NCI-H526 treated with DMSO at 0.1 percent for 48 hours (cell line): ENCODE data around the gene AZU1.
"Not testable (repeated sequence)": the region's sequence is repeated elsewhere in the genome, so short reads cannot be mapped to it uniquely, and the experiment has no call there.

ENCODE experiments used
- DNase-seq: peaks from one replicate; lab custom pipeline; 2025; lab: John Stamatoyannopoulos, UW

AZU1 gene

GRCh38 chr19:810077-810855 lies 17.4 kb upstream of the AZU1 start:
- no peak for DNase-seq

- DNase-seq = no peak
These were observed 16.7 kb upstream of the AZU1 start for GRCh38 chr19:810883-811489.

DNA sequence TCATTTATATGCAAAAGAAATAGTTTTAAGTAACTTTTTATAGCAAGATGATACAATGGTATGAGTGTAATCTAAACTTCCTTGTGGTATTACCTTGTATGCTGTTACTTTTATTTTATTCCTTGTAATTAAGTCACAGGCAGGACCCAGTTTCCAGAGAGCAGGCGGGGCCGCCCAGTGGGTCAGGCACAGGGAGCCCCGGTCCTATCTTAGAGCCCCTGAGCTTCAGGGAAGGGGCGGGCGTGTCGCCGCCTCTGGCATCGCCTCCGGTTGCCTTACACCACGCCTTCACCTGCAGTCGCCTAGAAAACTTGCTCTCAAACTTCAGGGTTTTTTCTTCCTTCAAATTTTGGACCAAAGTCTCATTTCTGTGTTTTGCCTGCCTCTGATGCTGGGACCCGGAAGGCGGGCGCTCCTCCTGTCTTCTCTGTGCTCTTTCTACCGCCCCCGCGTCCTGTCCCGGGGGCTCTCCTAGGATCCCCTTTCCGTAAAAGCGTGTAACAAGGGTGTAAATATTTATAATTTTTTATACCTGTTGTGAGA lies 16.1 kb upstream of the AZU1 start:
- no peak for DNase-seq

DNA sequence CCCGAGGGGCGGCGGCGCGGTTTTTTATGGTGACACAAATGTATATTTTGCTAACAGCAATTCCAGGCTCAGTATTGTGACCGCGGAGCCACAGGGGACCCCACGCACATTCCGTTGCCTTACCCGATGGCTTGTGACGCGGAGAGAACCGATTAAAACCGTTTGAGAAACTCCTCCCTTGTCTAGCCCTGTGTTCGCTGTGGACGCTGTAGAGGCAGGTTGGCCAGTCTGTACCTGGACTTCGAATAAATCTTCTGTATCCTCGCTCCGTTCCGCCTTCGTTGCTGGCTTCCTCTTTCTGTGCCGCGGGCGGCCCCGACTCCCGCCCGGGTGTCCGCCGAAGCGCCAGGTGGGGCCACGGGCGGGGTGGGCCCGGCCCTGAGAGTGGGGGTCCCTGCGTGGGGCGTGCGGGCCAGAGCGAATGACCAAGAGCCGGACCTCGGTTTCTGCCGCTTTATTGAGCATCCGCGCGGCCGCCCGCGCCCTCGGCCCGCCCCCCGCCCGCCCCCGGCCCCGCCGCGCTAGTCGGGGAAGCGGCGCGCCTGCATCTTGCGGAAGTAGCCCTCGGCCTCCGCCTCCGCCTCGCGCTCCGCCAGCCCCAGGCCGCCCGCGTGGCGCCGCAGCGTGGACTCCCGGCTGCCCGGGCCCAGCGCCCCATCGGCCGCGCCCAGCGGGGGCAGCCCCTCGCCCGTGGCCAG lies 15.4 kb upstream of the AZU1 start:
- no peak for DNase-seq

DNA sequence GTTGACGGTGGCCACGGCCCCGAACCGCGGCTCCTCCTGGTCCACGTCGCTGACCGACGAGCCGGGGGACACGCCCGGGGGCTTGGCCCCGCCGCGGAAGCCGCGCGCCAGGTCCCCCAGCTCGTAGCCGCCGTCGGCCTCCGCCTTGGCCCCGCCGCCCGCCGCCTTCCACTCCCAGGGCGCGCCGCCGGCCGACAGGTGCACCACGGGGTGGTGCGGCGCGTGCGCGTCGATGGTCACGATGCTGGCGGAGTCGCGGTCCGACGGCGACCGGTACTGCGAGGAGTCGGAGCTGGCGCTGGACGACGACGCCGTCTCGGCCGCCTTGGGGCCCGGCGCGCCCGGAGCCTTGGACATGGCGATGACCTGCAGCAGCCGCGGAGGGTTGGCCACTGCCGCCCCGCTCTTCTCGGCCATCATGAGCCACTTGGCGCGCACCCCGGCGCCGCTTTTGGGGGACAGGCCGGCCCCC lies 14.9 kb upstream of the AZU1 start:
- DNase-seq = no peak

DNA sequence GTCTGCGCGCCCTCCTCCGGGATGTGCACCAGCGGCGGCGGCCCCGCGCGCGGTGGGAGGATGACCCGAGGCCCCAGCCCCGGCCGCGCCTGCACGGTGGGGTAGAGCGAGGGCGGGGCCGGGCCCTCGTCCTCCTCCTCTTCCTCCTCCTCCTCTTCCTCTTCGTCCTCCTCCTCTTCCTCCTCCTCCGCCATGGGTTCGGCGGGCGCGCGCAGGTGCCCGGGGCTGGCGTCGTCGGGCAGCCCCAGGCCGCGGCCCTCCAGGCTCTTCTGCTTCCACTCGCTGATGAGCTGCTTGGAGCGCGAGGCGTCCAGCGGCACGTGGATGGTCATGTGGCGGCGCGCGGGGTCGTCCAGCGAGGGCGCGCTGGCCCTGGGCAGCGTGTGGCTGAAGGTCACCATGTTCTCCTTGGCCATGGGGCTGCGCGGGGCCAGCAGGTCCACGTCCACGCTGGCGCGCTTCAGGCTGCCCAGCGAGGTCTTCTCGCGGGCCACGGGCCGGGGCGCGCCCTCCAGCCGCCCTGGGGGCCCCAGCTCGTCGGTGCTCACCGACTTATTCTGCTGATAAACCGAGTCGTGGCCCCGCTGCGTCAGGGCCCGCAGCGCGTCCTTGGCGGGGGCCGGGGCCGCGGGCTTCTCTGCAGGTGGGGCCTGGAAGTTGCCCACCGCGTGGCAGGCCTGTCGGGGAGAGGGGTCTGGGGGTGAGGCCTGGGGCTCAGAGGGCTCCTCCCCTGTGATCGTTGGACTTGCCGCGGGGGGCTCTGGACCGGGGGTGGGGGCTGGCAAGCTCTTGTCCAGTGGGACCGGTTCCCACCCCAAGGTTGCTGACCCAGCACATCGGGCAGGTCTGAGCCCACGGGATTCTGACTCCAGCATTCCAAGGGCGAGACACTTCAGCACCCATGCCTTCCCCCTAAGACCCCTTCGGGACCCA lies 14.2 kb upstream of the AZU1 start:
- no peak for DNase-seq

GRCh38 chr19:814152-815078 lies 13.2 kb upstream of the AZU1 start:
- no peak for DNase-seq

DNA sequence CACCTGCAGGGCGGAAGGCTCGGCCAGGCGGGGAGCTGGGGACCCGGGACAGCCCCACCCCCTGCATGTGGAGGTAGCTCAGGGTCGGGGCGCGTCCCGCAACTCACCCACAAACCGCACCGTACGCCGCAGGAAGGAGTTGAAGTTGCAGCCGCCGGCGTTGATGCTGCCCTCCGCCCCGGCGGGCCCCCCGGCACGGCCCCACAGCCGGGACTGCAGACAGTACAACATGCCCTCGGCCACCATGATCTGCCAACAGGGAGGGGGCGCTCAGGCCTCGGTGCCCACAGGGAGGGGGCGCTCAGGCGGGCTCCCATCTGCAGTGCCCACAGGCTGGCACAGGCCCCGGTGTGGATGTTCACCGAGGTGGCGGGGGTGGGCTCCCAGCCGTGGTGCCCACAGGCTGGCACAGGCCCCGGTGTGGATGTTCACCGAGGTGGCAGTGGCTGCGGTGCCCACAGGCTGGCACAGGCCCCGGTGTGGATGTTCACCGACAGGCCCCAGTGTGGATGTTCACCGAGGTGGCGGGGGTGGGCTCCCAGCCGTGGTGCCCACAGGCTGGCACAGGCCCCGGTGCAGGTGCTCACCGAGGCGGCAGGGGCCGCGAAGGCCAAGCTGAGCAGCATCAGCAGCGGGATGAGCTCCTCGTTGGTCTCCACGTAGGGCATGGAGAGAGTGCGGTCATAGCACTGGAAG lies 12.4 kb upstream of the AZU1 start:
- DNase-seq = no peak

- DNase-seq = no peak
These were observed 11.7 kb upstream of the AZU1 start for GRCh38 chr19:815775-816499.

GRCh38 chr19:816500-816857 lies 11.2 kb upstream of the AZU1 start:
- DNase-seq = no peak

DNA sequence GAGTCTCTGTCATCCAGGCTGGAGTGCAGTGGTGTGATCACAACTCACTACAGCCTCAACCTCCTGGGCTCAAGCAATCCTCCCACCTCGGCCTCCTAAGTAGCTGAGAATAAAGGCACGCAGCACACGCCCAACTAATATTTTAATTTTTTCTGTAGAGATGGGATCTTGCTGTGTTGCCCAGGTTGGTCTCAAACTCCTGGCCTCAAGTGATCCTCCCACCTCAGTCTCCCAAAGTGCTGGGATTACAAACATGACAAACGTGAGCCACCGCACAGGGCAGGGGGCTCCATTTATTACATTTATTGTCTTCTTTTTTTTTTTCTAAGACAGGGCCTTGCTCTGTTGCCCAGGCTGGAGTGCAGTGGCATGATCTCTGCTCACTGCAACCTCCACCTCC lies 7.4 kb upstream of the AZU1 start:
- DNase-seq = not testable (repeated sequence)

- no peak for DNase-seq
These were observed 6.3 kb upstream of the AZU1 start for GRCh38 chr19:821231-821824.

GRCh38 chr19:821825-822503 lies 5.7 kb upstream of the AZU1 start, which contains the start of gene PLPPR3:
TSS of gene PLPPR3 (minus strand) at chr19:821955. CDS start at chr19:821559, 396 bp downstream.
- DNase-seq = no peak

DNA sequence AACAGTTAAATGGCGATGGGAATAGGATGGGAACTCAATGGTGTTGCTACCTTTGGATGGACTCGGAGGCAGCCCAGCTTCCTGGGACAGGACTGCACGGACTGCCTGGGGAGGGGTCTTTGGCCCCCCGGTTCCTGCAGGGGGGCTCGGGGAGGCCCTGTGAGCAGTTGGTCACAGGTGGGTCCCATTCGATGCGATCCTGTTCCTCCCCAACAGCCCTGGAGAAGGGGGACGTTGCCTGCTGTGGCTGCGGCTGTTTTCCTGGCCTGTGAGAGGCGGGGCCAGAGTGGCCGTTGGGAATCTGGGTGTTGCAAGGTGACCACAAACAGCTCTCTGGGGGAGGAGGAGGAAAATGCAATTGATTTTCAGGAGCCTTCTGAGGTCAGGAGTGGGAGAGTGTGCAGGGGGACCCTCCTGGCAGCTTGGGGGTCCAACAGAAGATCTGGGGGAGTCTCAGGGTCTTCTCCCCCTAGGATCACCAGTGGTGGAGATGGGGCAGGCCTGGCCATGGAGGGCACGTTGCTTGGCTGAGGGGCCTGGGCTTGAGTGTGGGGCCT lies 4.0 kb upstream of the AZU1 start:
- DNase-seq = no peak

DNA sequence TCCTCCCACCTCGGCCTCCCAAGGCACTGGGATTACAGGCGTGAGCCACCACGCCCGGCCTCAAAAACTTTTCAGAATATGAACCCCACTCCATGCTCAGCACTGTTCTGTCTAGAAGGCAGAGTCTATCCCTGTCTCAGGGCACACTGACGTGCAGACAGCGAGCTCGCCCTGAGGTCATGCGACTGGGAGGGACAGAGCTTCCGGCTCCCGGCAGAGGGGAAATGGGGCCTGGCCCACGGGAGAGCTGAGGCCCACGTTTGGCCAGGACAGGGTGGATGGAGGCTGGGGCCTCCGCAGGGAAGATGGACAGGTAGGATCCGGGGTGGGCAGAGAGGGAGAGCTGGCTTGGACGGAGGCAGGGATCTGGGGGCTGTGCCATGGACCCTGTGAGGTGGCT lies 2.8 kb upstream of the AZU1 start:
- DNase-seq = no peak

- no peak for DNase-seq
These were observed 1.6 kb upstream of the AZU1 start for GRCh38 chr19:825897-826644.

- no peak for DNase-seq
These were observed 325 bp upstream of the AZU1 start for GRCh38 chr19:827314-827709.
